ENCODE measurements around the gene EME2.

DNA sequence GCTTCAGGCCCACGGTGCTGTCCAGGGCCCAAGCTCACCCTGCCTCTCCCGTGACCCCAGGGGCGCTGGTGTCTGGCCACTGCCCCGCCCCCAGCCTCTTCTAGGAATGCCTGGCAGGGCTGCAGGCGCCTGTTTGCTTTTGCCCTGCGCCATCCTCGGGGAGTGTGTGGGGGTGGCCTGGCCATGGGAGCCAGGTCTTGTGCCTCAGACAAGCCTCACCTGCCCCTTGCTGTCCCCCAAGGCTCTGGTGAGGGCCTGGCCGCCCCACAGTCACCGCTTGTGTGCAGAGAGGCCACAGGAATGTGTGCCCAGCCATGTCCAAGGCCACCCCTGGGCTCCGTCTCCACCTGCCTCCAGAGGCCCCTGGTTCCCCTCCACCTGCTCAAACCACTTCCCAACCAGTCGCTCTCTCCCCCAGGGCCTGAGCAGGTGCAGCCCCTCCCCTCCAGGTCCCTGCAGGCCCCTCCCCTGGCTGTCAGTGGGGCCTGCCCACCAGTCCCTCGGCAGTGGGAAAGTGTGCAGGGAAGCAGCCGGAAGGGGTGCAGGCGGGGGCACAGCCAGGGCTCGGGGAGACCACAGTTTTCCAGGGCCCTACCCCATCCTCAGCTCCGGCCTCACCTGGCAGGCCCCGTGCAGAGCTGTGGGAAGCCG, 21.7 kb downstream of the EME2 start:
- TF ChIP-seq ZFP30 (CRISPR knock-in tag; IDR thresholded peaks at IDR 0.05) (no peak), ZNF70 (CRISPR knock-in tag; IDR thresholded peaks at IDR 0.05) (no peak), ESRRG (CRISPR knock-in tag; IDR thresholded peaks at IDR 0.05) (no peak), ISL1 (CRISPR knock-in tag; IDR thresholded peaks at IDR 0.05) (no peak), ARNTL (CRISPR knock-in tag; IDR thresholded peaks at IDR 0.05; ENCODE audit: borderline replicate concordance, low read depth) (no peak), ZFP3 (CRISPR knock-in tag; IDR thresholded peaks at IDR 0.05) (no peak), SNAI2 (CRISPR knock-in tag; IDR thresholded peaks at IDR 0.05) (no peak), ZNF8 (CRISPR knock-in tag; IDR thresholded peaks at IDR 0.05) (no peak), PPARA (CRISPR knock-in tag; IDR thresholded peaks at IDR 0.05; ENCODE audit: borderline replicate concordance) (no peak)
- TF ChIP-seq, protein P1, sequence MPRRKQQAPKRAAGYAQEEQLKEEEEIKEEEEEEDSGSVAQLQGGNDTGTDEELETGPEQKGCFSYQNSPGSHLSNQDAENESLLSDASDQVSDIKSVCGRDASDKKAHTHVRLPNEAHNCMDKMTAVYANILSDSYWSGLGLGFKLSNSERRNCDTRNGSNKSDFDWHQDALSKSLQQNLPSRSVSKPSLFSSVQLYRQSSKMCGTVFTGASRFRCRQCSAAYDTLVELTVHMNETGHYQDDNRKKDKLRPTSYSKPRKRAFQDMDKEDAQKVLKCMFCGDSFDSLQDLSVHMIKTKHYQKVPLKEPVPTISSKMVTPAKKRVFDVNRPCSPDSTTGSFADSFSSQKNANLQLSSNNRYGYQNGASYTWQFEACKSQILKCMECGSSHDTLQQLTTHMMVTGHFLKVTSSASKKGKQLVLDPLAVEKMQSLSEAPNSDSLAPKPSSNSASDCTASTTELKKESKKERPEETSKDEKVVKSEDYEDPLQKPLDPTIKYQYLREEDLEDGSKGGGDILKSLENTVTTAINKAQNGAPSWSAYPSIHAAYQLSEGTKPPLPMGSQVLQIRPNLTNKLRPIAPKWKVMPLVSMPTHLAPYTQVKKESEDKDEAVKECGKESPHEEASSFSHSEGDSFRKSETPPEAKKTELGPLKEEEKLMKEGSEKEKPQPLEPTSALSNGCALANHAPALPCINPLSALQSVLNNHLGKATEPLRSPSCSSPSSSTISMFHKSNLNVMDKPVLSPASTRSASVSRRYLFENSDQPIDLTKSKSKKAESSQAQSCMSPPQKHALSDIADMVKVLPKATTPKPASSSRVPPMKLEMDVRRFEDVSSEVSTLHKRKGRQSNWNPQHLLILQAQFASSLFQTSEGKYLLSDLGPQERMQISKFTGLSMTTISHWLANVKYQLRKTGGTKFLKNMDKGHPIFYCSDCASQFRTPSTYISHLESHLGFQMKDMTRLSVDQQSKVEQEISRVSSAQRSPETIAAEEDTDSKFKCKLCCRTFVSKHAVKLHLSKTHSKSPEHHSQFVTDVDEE (CRISPR knock-in tag; IDR thresholded peaks at IDR 0.05): no peak

Data from SK-N-SH treated with all-trans-retinoic acid at 6 μM for 48 hours (cell line).